Loucy (cell line): ENCODE results near the gene GPX7.

ENCODE experiments used
- H2AFZ ChIP-seq: fragments of 200-600 bp; sonication (generic); 2 replicates; pipeline ENCODE4 v1.6.0; 2016; ENCODE audit warnings: antibody characterized with exemption, mild to moderate bottlenecking, low read length, moderate library complexity
- H3F3A ChIP-seq: fragments of 200-600 bp; 2 replicates; pipeline ENCODE4 v1.6.0; 2016; ENCODE audit warnings: antibody characterized with exemption, low read depth, mild to moderate bottlenecking
- H3K27me3 ChIP-seq: fragments of 200-600 bp; sonication (generic); 2 replicates; pipeline ENCODE4 v1.6.1; 2014; ENCODE audit warnings: low read length, mild to moderate bottlenecking; ENCODE audit not compliant: insufficient read depth, poor library complexity, severe bottlenecking
- H3K36me3 ChIP-seq: fragments of 200-600 bp; sonication (generic); 2 replicates; pipeline ENCODE4 v1.6.1; 2016; ENCODE audit warnings: low read length; ENCODE audit not compliant: insufficient read depth
- H3K4me1 ChIP-seq: fragments of 200-600 bp; sonication (generic); 2 replicates; pipeline ENCODE4 v1.5.1; 2014; ENCODE audit warnings: low read length, mild to moderate bottlenecking; ENCODE audit not compliant: insufficient read depth, poor library complexity, severe bottlenecking
- H3K4me2 ChIP-seq: fragments of 200-600 bp; sonication (generic); 2 replicates; pipeline ENCODE4 v1.6.0; 2014; ENCODE audit warnings: antibody characterized with exemption, low read length, low read depth, mild to moderate bottlenecking; ENCODE audit not compliant: poor library complexity, severe bottlenecking
- H3K4me3 ChIP-seq: fragments of 200-600 bp; sonication (generic); 2 replicates; pipeline ENCODE4 v1.5.1; 2014; ENCODE audit warnings: low read length, mild to moderate bottlenecking, mixed read lengths; ENCODE audit not compliant: poor library complexity, severe bottlenecking
- H3K79me2 ChIP-seq: fragments of 200-600 bp; sonication (generic); 2 replicates; pipeline ENCODE4 v1.6.1; 2014; ENCODE audit warnings: low read length; ENCODE audit not compliant: insufficient read depth
- H3K9ac ChIP-seq: fragments of 200-600 bp; sonication (generic); 2 replicates; pipeline ENCODE4 v1.6.0; 2014; ENCODE audit warnings: mild to moderate bottlenecking, low read depth, low read length, moderate library complexity; ENCODE audit not compliant: poor library complexity, severe bottlenecking
- H3K9me2 ChIP-seq: fragments of 200-600 bp; sonication (generic); replicated peaks from 2 replicates; pipeline ENCODE4 v1.6.1; 2016; ENCODE audit warnings: low read depth, low read length, mixed read lengths
- H3K9me3 ChIP-seq: fragments of 200-600 bp; sonication (generic); 2 replicates; pipeline ENCODE4 v1.6.1; 2014; ENCODE audit warnings: mild to moderate bottlenecking, antibody characterized with exemption, low read length, low read depth; ENCODE audit not compliant: insufficient read depth
- H4K20me1 ChIP-seq: fragments of 200-600 bp; sonication (generic); 2 replicates; pipeline ENCODE4 v1.6.0; 2014; ENCODE audit warnings: antibody characterized with exemption, low read length, mild to moderate bottlenecking; ENCODE audit not compliant: insufficient read depth, poor library complexity, severe bottlenecking
- EZH2phosphoT487 ChIP-seq: fragments of 200-600 bp; IDR thresholded peaks from 2 replicates; pipeline ENCODE4 v1.6.1; 2018; ENCODE audit warnings: antibody characterized with exemption, mild to moderate bottlenecking, moderate library complexity, borderline replicate concordance
- TF ChIP-seq, protein P1 (sequence below): fragments of 200-600 bp; sonication (generic); conservative IDR thresholded peaks from 2 replicates; pipeline ENCODE4 v1.5.1; 2014; ENCODE audit warnings: mild to moderate bottlenecking, antibody characterized with exemption, low read length

GPX7 gene

DNA sequence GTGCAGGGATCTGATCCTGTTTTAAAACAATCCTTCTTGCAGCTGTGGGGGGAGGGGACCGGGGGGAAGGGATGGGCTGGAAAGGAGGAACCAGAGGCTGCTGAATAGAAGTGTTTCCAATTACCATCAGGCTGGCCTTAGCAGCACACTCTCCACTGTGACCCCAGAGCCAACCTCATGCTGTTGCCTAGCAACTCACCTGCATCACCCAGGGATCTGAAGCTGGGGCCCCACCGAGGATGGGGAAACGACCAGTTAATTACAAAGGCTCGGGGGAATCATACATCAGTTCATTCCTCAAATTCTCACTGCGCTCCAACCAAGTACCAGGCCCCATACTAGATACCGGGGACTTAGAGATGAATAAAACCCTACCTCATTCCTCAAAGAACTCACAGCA lies 11.9 kb upstream of the GPX7 start:
- Histone ChIP-seq H3K9me2 (no peaks in the 10 kb centered on the region), H3K27me3 (no peaks in the 10 kb centered on the region), H3K4me2 (no peak overlapping the region), H3K9me3 (no peaks in the 10 kb centered on the region), H3K36me3 (no peaks in the 10 kb centered on the region), H3F3A (no peaks in the 10 kb centered on the region), H3K4me3 (no peak overlapping the region), H3K4me1 (no peaks in the 10 kb centered on the region), H3K79me2 (no peaks in the 10 kb centered on the region), H3K9ac (no peak overlapping the region), H2AFZ (no peak overlapping the region), H4K20me1 (no peaks in the 10 kb centered on the region)
- no peak for TF ChIP-seq EZH2phosphoT487

DNA sequence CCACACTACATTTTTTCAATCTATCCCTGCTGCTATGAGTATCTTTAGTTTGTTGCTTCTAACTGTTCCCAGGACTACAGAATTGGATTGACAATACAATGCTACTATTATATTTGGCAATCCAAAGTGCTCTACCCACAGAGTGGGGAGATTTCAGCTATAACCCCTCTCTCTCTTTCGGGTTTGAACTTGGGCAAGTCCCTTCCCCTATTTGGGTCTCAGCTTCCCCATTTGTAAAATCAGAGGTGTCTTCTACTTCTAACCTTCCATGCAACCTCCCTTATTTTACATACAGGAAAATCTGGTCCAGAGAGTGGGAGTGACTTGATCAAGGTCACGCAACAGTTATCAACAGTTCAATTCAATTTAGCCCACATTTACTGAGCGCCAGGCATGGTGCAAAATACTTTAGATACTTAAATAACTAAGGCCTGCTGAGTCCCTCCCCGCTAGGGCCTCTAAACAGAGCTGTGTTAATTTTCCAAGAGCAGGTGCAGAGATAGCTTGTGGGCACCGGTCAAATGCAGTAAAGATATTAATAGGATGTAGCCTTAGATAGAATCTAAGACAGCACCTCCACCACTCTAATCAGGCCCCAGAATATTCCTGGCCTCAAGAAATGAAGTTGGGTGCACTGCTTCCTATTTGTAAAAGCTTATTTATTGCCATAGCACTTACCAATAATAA lies 9.4 kb upstream of the GPX7 start:
- H3K4me3 ChIP-seq, result no peak overlapping the region
- no peaks in the 10 kb centered on the region for H3K4me1 ChIP-seq
- no peaks in the 10 kb centered on the region for H3F3A ChIP-seq
- H3K9me3 ChIP-seq, result no peaks in the 10 kb centered on the region
- no peaks in the 10 kb centered on the region for H3K27me3 ChIP-seq
- no peak overlapping the region for H3K4me2 ChIP-seq
- TF ChIP-seq, protein P1, sequence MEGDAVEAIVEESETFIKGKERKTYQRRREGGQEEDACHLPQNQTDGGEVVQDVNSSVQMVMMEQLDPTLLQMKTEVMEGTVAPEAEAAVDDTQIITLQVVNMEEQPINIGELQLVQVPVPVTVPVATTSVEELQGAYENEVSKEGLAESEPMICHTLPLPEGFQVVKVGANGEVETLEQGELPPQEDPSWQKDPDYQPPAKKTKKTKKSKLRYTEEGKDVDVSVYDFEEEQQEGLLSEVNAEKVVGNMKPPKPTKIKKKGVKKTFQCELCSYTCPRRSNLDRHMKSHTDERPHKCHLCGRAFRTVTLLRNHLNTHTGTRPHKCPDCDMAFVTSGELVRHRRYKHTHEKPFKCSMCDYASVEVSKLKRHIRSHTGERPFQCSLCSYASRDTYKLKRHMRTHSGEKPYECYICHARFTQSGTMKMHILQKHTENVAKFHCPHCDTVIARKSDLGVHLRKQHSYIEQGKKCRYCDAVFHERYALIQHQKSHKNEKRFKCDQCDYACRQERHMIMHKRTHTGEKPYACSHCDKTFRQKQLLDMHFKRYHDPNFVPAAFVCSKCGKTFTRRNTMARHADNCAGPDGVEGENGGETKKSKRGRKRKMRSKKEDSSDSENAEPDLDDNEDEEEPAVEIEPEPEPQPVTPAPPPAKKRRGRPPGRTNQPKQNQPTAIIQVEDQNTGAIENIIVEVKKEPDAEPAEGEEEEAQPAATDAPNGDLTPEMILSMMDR, result no peak
- no peak for TF ChIP-seq EZH2phosphoT487
- no peaks in the 10 kb centered on the region for H4K20me1 ChIP-seq
- no peaks in the 10 kb centered on the region for H3K9me2 ChIP-seq
- no peaks in the 10 kb centered on the region for H3K36me3 ChIP-seq
- H2AFZ ChIP-seq, result no peak overlapping the region
- H3K79me2 ChIP-seq, result no peaks in the 10 kb centered on the region
- no peak overlapping the region for H3K9ac ChIP-seq

DNA sequence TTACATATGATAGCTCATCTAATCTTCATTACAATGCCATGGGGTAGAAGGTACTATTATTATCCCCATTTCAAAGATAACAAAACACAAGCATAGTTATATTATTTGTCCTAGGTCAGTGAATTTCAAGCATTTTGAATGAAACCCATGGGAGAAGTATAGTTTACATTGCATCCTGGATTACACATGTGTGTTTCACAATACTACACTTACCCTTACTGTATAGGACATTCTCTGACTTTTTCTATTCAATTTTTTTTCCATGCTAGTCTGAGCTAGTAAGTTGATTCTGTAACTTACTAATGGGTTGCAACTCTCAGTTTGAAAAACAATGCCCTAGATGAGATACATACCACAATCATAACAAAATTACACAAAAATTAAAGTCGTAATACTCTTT lies 8.7 kb upstream of the GPX7 start:
- no peaks in the 10 kb centered on the region for H3F3A ChIP-seq
- no peak overlapping the region for H3K9ac ChIP-seq
- H3K9me3 ChIP-seq, result no peaks in the 10 kb centered on the region
- H3K9me2 ChIP-seq, result no peaks in the 10 kb centered on the region
- no peaks in the 10 kb centered on the region for H3K27me3 ChIP-seq
- no peaks in the 10 kb centered on the region for H3K36me3 ChIP-seq
- TF ChIP-seq, protein P1, result no peak
- TF ChIP-seq EZH2phosphoT487, result no peak
- H3K4me1 ChIP-seq, result no peaks in the 10 kb centered on the region
- no peaks in the 10 kb centered on the region for H3K79me2 ChIP-seq
- no peak overlapping the region; the same call in 1 of the 2 replicates for H2AFZ ChIP-seq
- H3K4me3 ChIP-seq, result no peak overlapping the region
- H4K20me1 ChIP-seq, result no peaks in the 10 kb centered on the region
- H3K4me2 ChIP-seq, result no peak overlapping the region

DNA sequence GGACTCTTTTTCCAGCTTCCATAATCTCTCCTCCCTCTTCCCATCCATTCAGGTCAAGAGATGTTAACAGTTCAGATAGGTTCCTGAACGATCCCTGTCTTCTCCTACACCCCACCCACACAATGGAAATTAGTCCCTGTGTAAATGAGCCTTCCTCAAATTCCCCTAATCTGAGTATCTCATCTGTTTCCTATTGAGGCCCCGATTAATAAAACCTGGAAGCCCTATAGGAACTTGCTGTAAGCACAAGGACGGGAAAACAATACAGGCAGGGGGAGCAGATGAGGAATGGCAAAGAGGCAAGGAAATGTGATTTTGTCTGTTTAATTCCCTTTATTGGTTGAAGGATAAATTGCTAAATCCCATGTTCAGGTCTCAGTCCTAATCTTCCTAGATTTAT lies 7.1 kb upstream of the GPX7 start:
- no peaks in the 10 kb centered on the region for H3K79me2 ChIP-seq
- no peaks in the 10 kb centered on the region for H3K9me3 ChIP-seq
- H3K9ac ChIP-seq, result no peak overlapping the region
- no peaks in the 10 kb centered on the region for H3K36me3 ChIP-seq
- no peaks in the 10 kb centered on the region for H3K9me2 ChIP-seq
- TF ChIP-seq, protein P1, result no peak
- H3K4me3 ChIP-seq, result no peak overlapping the region
- H4K20me1 ChIP-seq, result no peaks in the 10 kb centered on the region
- no peak overlapping the region for H3K4me2 ChIP-seq
- H3K27me3 ChIP-seq, result no peaks in the 10 kb centered on the region
- H3F3A ChIP-seq, result no peaks in the 10 kb centered on the region
- H3K4me1 ChIP-seq, result no peaks in the 10 kb centered on the region
- H2AFZ ChIP-seq, result no peak overlapping the region
